Breast epithelium (tissue), 4 donors: ENCODE measurements around the gene SYNGR4. TPM values are rescaled to one million over a fixed set of nuclear protein-coding genes. Genes with fewer than 3 reads are reported as not detected.

Experiments
- DNase-seq, 2 donors: peaks; one replicate each; pipeline ENCODE4 v3.0.0-alpha.2; 2019; ENCODE audit warnings: low spot score in 2 of 2
- H3K27ac ChIP-seq, 2 donors: fragments of 200-600 bp; sonication (generic) in 1 of 2; one replicate each; pipeline ENCODE4 v1.5.1; 2016 to 2019; ENCODE audit warnings: mild to moderate bottlenecking in 1 of 2
- H3K27me3 ChIP-seq, 2 donors: fragments of 200-600 bp; sonication (generic) in 1 of 2; one replicate each; pipeline versions ENCODE4 v1.5.1 to v1.6.0; 2017 to 2019; ENCODE audit warnings: control low read depth in 1 of 2, mild to moderate bottlenecking in 1 of 2
- H3K36me3 ChIP-seq: fragments of 200-600 bp; one replicate; pipeline ENCODE4 v1.5.1; 2019
- H3K4me1 ChIP-seq, 2 donors: fragments of 200-600 bp; sonication (generic); one replicate each; pipeline ENCODE4 v1.5.1; 2016 to 2019; ENCODE audit warnings: control low read depth in 1 of 2
- H3K4me3 ChIP-seq, 3 donors: fragments of 200-600 bp; sonication (generic); 1 replicate in 2 of 3; 2 replicates in 1 of 3; pipeline ENCODE4 v1.5.1; 2016 to 2019; ENCODE audit warnings: mild to moderate bottlenecking in 3 of 3, moderate library complexity in 2 of 3
- H3K9me3 ChIP-seq, 2 donors: fragments of 200-600 bp; sonication (generic) in 1 of 2; one replicate each; pipeline ENCODE4 v1.5.1; 2016 to 2019; ENCODE audit warnings: control low read depth in 1 of 2
- POLR2A ChIP-seq: fragments of 450-650 bp; IDR thresholded peaks from one replicate; pipeline ENCODE4 v1.6.1; 2016; ENCODE audit warnings: antibody characterized with exemption, mild to moderate bottlenecking, moderate library complexity
- POLR2AphosphoS5 ChIP-seq, 3 donors: sonication (generic); formaldehyde crosslinking; IDR thresholded peaks; one replicate each; pipeline ENCODE4 v1.6.1; 2017; ENCODE audit warnings: antibody characterized with exemption in 3 of 3
- intact Hi-C: fragments of 100-400 bp; cut with DNase I; formaldehyde crosslinking; loops from one replicate; pipeline ENCODE4 v1.15.1; 2023; ENCODE audit warnings: low total_unique reads
- total RNA-seq, 3 donors: library from RNA; depleted of rRNA; stranded (reverse); fragments of >200 nt; gene quantifications; one replicate each; pipeline ENCODE4 v1.1.0, GENCODE V29; 2016
- TF ChIP-seq, protein P1 (sequence below), 3 donors: fragments of 450-650 bp; IDR thresholded peaks; one replicate each; pipeline ENCODE4 v1.5.1; 2016 to 2017; ENCODE audit warnings: antibody characterized with exemption in 3 of 3, mild to moderate bottlenecking in 3 of 3, moderate library complexity in 3 of 3

The SYNGR4 gene
- total RNA-seq, 3 donors from 2014 or later: not detected

GRCh38 chr19:48400018-48400742 lies 36.0 kb downstream of the SYNGR4 start:
- peak overlapping the region in 1 of 3 donors; percentile 46 for H3K4me3 ChIP-seq
- H3K4me1 ChIP-seq: no peaks in the 10 kb centered on the region
- H3K27me3 ChIP-seq: peaks cover 11 to 28% of the 10 kb centered on the region in 2 donors
- H3K9me3 ChIP-seq: no peaks in the 10 kb centered on the region
- TF ChIP-seq POLR2AphosphoS5 (IDR thresholded peaks at IDR 0.05): no peak
- TF ChIP-seq, protein P1, sequence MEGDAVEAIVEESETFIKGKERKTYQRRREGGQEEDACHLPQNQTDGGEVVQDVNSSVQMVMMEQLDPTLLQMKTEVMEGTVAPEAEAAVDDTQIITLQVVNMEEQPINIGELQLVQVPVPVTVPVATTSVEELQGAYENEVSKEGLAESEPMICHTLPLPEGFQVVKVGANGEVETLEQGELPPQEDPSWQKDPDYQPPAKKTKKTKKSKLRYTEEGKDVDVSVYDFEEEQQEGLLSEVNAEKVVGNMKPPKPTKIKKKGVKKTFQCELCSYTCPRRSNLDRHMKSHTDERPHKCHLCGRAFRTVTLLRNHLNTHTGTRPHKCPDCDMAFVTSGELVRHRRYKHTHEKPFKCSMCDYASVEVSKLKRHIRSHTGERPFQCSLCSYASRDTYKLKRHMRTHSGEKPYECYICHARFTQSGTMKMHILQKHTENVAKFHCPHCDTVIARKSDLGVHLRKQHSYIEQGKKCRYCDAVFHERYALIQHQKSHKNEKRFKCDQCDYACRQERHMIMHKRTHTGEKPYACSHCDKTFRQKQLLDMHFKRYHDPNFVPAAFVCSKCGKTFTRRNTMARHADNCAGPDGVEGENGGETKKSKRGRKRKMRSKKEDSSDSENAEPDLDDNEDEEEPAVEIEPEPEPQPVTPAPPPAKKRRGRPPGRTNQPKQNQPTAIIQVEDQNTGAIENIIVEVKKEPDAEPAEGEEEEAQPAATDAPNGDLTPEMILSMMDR (IDR thresholded peaks at IDR 0.05): no peak
- no peak for TF ChIP-seq POLR2A
- peak overlapping the region; percentile 9 to 74 for H3K27ac ChIP-seq
- intact Hi-C loops: no loop called here
- H3K36me3 ChIP-seq: no peaks in the 10 kb centered on the region
- DNase-seq: no peak

- Histone ChIP-seq H3K4me3 (no peak overlapping the region), H3K9me3 (no peaks in the 10 kb centered on the region), H3K27ac (no peak overlapping the region), H3K36me3 (no peaks in the 10 kb centered on the region), H3K4me1 (no peaks in the 10 kb centered on the region), H3K27me3 (peaks cover 3 to 17% of the 10 kb centered on the region in 2 donors)
- DNase-seq: no peak
- intact Hi-C loops: no loop called here
- TF ChIP-seq POLR2A (no peak), POLR2AphosphoS5 (IDR thresholded peaks at IDR 0.05) (no peak)
- TF ChIP-seq, protein P1 (IDR thresholded peaks at IDR 0.05): no peak
Observed at GRCh38 chr19:48401287-48401686, 37.1 kb downstream of the SYNGR4 start.

DNA sequence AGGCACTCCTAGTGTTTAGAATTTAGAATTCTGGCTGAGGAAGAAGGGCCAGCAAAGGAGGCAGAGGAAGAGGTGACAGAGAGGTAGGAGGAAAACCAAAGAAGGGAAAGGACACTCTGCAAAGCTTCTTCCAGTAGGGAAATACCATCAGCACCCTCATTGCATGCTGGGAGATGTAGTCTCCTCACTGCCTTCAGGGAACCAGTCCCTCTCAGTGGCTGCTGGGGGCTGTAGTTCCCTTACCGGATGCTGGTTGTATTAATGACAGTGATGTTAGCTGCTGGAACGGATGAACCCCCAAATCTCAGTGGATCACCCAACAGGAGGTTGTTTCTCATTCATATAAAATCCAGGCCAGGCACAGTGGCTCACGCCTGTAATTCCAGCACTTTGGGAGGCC lies 39.4 kb downstream of the SYNGR4 start:
- H3K27me3 ChIP-seq: no peaks in the 10 kb centered on the region
- no peak overlapping the region for H3K4me3 ChIP-seq
- no peaks in the 10 kb centered on the region for H3K36me3 ChIP-seq
- TF ChIP-seq, protein P1 (IDR thresholded peaks at IDR 0.05): no peak
- no peak for TF ChIP-seq POLR2AphosphoS5 (IDR thresholded peaks at IDR 0.05)
- TF ChIP-seq POLR2A: no peak
- DNase-seq: no peak
- no peak overlapping the region for H3K27ac ChIP-seq
- intact Hi-C loops: no loop called here
- H3K9me3 ChIP-seq: no peaks in the 10 kb centered on the region
- H3K4me1 ChIP-seq: no peaks in the 10 kb centered on the region

GRCh38 chr19:48405010-48405659 lies 41.0 kb downstream of the SYNGR4 start:
- intact Hi-C loops: no loop called here
- DNase-seq: no peak
- TF ChIP-seq, protein P1 (IDR thresholded peaks at IDR 0.05): no peak
- TF ChIP-seq POLR2AphosphoS5 (IDR thresholded peaks at IDR 0.05) (no peak), POLR2A (no peak)
- Histone ChIP-seq H3K27me3 (no peaks in the 10 kb centered on the region), H3K4me3 (no peak overlapping the region), H3K4me1 (no peaks in the 10 kb centered on the region), H3K9me3 (no peaks in the 10 kb centered on the region), H3K27ac (no peak overlapping the region), H3K36me3 (no peaks in the 10 kb centered on the region)

GRCh38 chr19:48405850-48406249 lies 41.7 kb downstream of the SYNGR4 start:
- intact Hi-C loops: no loop called here
- no peak for DNase-seq
- Histone ChIP-seq H3K36me3 (no peaks in the 10 kb centered on the region), H3K27me3 (no peaks in the 10 kb centered on the region), H3K4me1 (no peaks in the 10 kb centered on the region), H3K9me3 (no peaks in the 10 kb centered on the region), H3K27ac (no peak overlapping the region), H3K4me3 (no peak overlapping the region)
- TF ChIP-seq, protein P1 (IDR thresholded peaks at IDR 0.05): no peak
- TF ChIP-seq POLR2AphosphoS5 (IDR thresholded peaks at IDR 0.05): no peak
- TF ChIP-seq POLR2A: no peak
